ENCODE data around the gene CDKN1A.

- TF ChIP-seq EZH2 (IDR thresholded peaks at IDR 0.05; ENCODE audit: insufficient read depth, poor library complexity, severe bottlenecking) (no peak), EZH2phosphoT487 (IDR thresholded peaks at IDR 0.05; ENCODE audit: insufficient read depth, low read depth) (no peak)
These were observed 38.1 kb downstream of the CDKN1A start for GRCh38 chr6:36716476-36717093.

Measured in GM23248 (cell line).